H1 (cell line): ENCODE measurements around the gene TPBGL. TPM values are rescaled to one million over a fixed set of nuclear protein-coding genes. Genes with fewer than 3 reads are reported as not detected.

ENCODE experiments used
- FOSL1 ChIP-seq: IDR thresholded peaks from 2 replicates; pipeline ENCODE4 v1.6.1; 2011; ENCODE audit warnings: mild to moderate bottlenecking, low read depth, low read length, moderate library complexity; ENCODE audit not compliant: insufficient read depth
- MAFK ChIP-seq: IDR thresholded peaks from 2 replicates; pipeline ENCODE4 v1.6.1; 2012; ENCODE audit warnings: low read depth, mild to moderate bottlenecking, improper control_type of control experiment, low read length
- RBBP5 ChIP-seq: IDR thresholded peaks from 2 replicates; pipeline ENCODE4 v1.7.1; 2012; ENCODE audit warnings: low read depth, mild to moderate bottlenecking, inconsistent platforms, low read length, moderate library complexity, borderline replicate concordance
- SIN3A ChIP-seq, 2 experiments: IDR thresholded peaks in 1 of 2; conservative IDR thresholded peaks in 1 of 2; 2 replicates each; pipeline ENCODE4 v1.6.1; 2011 to 2012; ENCODE audit warnings: low read length in 2 of 2, improper control_type of control experiment in 1 of 2, low read depth in 1 of 2, mild to moderate bottlenecking in 1 of 2
- SIX5 ChIP-seq: IDR thresholded peaks from 2 replicates; pipeline ENCODE4 v1.6.1; 2011; ENCODE audit warnings: mild to moderate bottlenecking, low read depth, low read length
- SP4 ChIP-seq: IDR thresholded peaks from 2 replicates; pipeline ENCODE4 v1.6.1; 2012; ENCODE audit warnings: low read length, inconsistent platforms
- TAF7 ChIP-seq: optimal IDR thresholded peaks from 2 replicates; pipeline ENCODE3; 2011; ENCODE audit warnings: low read depth, mild to moderate bottlenecking, inconsistent platforms, low read length, moderate library complexity, borderline replicate concordance
- polyA plus RNA-seq, 7 experiments: library from polyadenylated mRNA; depleted of rRNA in 3 of 7; stranded (reverse) in 5 of 7; unstranded in 2 of 7; fragments of >200 nt in 5 of 7; fragments of 200-250 nt in 2 of 7; gene quantifications; 1 replicate in 5 of 7; 2 replicates in 1 of 7; 4 replicates in 1 of 7; pipeline versions ENCODE4 v1.2.1 to v1.2.3, GENCODE V29; 2011 to 2013; ENCODE audit warnings: missing spikeins in 2 of 7, mixed read lengths in 2 of 7
- total RNA-seq: library from RNA; stranded (reverse); fragmentation: NEBNext Ultra II Directional; extraction: Animal tissue kit (Norgen Biotek cat#: 25700); gene quantifications from 2 replicates; pipeline ENCODE4 v1.2.1, GENCODE V29; 2021

Gene TPBGL
- total and polyA plus RNA-seq, 2 of the 8 experiments (the other 6 are each of a cell fraction or from before 2014, with no cell fraction given), result 0.26 to 0.37 TPM

GRCh38 chr11:75246671-75247350 is 6.2 kb downstream of the TPBGL start (continued):
- TF ChIP-seq MAFK (no peak), SP4 (no peak), RBBP5 (no peak), FOSL1 (no peak), SIX5 (no peak), SIN3A (conservative IDR thresholded peaks at IDR 0.05 in 1 of 2, IDR thresholded peaks at IDR 0.05 in 1 of 2; ENCODE audit: low read depth in 1 of 2, low read length in 2 of 2) (no peak), TAF7 (no peak)
